ENCODE measurements around the gene HNRNPD. TPM values are rescaled to one million over a fixed set of nuclear protein-coding genes. Genes with fewer than 3 reads are reported as not detected.

The HNRNPD gene
- total and polyA plus RNA-seq, 2 experiments from 2014 or later, result 245 to 768 TPM

- no peaks in the 10 kb centered on the region for H3K9me2 ChIP-seq (ENCODE audit: insufficient read depth)
- peaks cover 68% of the 10 kb centered on the region for H3K36me3 ChIP-seq (ENCODE audit: insufficient read depth)
- DNase-seq (ENCODE audit: low spot score), result no peak
- no peak overlapping the region for H3K4me3 Mint-ChIP-seq
- H3K36me3 Mint-ChIP-seq (ENCODE audit: low read depth), result peaks cover 73% of the 10 kb centered on the region
- no peak overlapping the region for H3K4me2 ChIP-seq
- H3K27me3 Mint-ChIP-seq (ENCODE audit: insufficient read depth, low read depth, poor library complexity), result no peaks in the 10 kb centered on the region
- H3K27ac ChIP-seq (ENCODE audit: low read depth), result no peak overlapping the region
- H3K27me3 ChIP-seq (ENCODE audit: insufficient read depth), result no peaks in the 10 kb centered on the region
- no peak overlapping the region for H3K4me3 ChIP-seq
- no peaks in the 10 kb centered on the region for H3K9me3 Mint-ChIP-seq
- H3K27ac Mint-ChIP-seq, result no peak overlapping the region
- H3K79me2 ChIP-seq (replicated peaks; ENCODE audit: insufficient read depth), result peaks cover 99% of the 10 kb centered on the region
- peaks cover 59% of the 10 kb centered on the region for H4K20me1 ChIP-seq (replicated peaks; ENCODE audit: insufficient read depth)
- no peak overlapping the region for H2AFZ ChIP-seq
- TF ChIP-seq CREB1 (CRISPR knock-in tag; IDR thresholded peaks at IDR 0.05; ENCODE audit: low read depth) (no peak), ZNF462 (CRISPR knock-in tag; IDR thresholded peaks at IDR 0.05) (no peak), EZH2 (IDR thresholded peaks at IDR 0.05; ENCODE audit: low read depth, unreplicated experiment) (no peak), REST (IDR thresholded peaks at IDR 0.05; ENCODE audit: unreplicated experiment) (no peak), ZNF114 (CRISPR knock-in tag; IDR thresholded peaks at IDR 0.05) (no peak), EZH2phosphoT487 (IDR thresholded peaks at IDR 0.05; ENCODE audit: unreplicated experiment) (no peak), JUNB (IDR thresholded peaks at IDR 0.05; ENCODE audit: unreplicated experiment) (no peak), POLR2AphosphoS5 (IDR thresholded peaks at IDR 0.05; ENCODE audit: low read depth) (no peak), STAT1 (IDR thresholded peaks at IDR 0.05; ENCODE audit: unreplicated experiment) (no peak), NANOG (IDR thresholded peaks at IDR 0.05; ENCODE audit: borderline replicate concordance) (no peak), ZNF331 (CRISPR knock-in tag; IDR thresholded peaks at IDR 0.05; ENCODE audit: low read depth) (no peak)
- TF ChIP-seq, protein P1, sequence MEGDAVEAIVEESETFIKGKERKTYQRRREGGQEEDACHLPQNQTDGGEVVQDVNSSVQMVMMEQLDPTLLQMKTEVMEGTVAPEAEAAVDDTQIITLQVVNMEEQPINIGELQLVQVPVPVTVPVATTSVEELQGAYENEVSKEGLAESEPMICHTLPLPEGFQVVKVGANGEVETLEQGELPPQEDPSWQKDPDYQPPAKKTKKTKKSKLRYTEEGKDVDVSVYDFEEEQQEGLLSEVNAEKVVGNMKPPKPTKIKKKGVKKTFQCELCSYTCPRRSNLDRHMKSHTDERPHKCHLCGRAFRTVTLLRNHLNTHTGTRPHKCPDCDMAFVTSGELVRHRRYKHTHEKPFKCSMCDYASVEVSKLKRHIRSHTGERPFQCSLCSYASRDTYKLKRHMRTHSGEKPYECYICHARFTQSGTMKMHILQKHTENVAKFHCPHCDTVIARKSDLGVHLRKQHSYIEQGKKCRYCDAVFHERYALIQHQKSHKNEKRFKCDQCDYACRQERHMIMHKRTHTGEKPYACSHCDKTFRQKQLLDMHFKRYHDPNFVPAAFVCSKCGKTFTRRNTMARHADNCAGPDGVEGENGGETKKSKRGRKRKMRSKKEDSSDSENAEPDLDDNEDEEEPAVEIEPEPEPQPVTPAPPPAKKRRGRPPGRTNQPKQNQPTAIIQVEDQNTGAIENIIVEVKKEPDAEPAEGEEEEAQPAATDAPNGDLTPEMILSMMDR (conservative IDR thresholded peaks at IDR 0.05; ENCODE audit: low read depth in 2 of 2), result no peak
- TF ChIP-seq, protein P2, sequence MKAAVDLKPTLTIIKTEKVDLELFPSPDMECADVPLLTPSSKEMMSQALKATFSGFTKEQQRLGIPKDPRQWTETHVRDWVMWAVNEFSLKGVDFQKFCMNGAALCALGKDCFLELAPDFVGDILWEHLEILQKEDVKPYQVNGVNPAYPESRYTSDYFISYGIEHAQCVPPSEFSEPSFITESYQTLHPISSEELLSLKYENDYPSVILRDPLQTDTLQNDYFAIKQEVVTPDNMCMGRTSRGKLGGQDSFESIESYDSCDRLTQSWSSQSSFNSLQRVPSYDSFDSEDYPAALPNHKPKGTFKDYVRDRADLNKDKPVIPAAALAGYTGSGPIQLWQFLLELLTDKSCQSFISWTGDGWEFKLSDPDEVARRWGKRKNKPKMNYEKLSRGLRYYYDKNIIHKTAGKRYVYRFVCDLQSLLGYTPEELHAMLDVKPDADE (IDR thresholded peaks at IDR 0.05), result no peak
- no peaks in the 10 kb centered on the region; the same call in 1 of the 2 replicates for H3K4me1 ChIP-seq (ENCODE audit: insufficient read depth)
- ATAC-seq, result no peak
- H3K4me1 Mint-ChIP-seq, result peaks cover 21% of the 10 kb centered on the region; the same call in 2 of the 3 replicates
- 0 out of 2 replicates have a peak, but pooled peaks cover 5% of the 10 kb centered on the region for H3F3A ChIP-seq (replicated peaks; ENCODE audit: low read depth)
These were observed 16.2 kb downstream of the HNRNPD start for GRCh38 chr4:82357640-82358039.

Data from GM23338 (cell line).